HCT116 (cell line): ENCODE results near the gene PNPLA2. TPM values are rescaled to one million over a fixed set of nuclear protein-coding genes. Genes with fewer than 3 reads are reported as not detected.

Experiments used
- ATAC-seq: fragments of 200-7000 bp; cut with Tn5 transposase; 2 replicates; pipeline ENCODE4 v1.9.1; 2020; ENCODE audit warnings: mild to moderate bottlenecking, moderate library complexity
- BruUV-seq: library from RNA; stranded (reverse); fragments of 400-500 nt; replicated peaks from 2 replicates; lab custom pipeline; 2021; lab: Mats Ljungman, UMichigan
- CTCF ChIA-PET: fragments of 300-600 bp; sonication (Branson Sonifier 250); formaldehyde crosslinking; loops from one replicate; lab custom pipeline; 2021; ENCODE audit warnings: antibody characterized with exemption; lab: Charles Lee
- POLR2A ChIA-PET: fragments of 300-600, 350-600 bp; sonication (Branson Sonifier 250); formaldehyde crosslinking; loops from one replicate; lab custom pipeline; 2021; ENCODE audit warnings: antibody characterized with exemption; lab: Charles Lee
- RAD21 ChIA-PET, 2 experiments: fragments of 300-600 bp; sonication (Branson Sonifier 250); formaldehyde crosslinking; loops; one replicate each; lab custom pipeline; 2023; ENCODE audit warnings: low total read pairs in 2 of 2; ENCODE audit not compliant: uncharacterized antibody in 2 of 2, unreplicated experiment in 2 of 2, low non-redundant PET in 1 of 2; lab: Charles Lee
- DNase-seq: peaks from one replicate; pipeline ENCODE4 v3.0.0-alpha.2; 2010; ENCODE audit warnings: low read depth, low spot score
- H2AFZ ChIP-seq: fragments of 200-600 bp; shearing (Covaris generic), sonication (generic); 2 replicates; pipeline ENCODE4 v1.6.1; 2017; ENCODE audit warnings: low read depth, mixed run types, mixed read lengths, antibody characterized with exemption, low read length; ENCODE audit not compliant: poor library complexity, severe bottlenecking
- H3K27ac ChIP-seq: 2 replicates; pipeline ENCODE4 v1.5.1; 2012; ENCODE audit warnings: low read depth, low read length
- H3K27me3 ChIP-seq: fragments of 200-600 bp; sonication (generic); 2 replicates; pipeline ENCODE4 v1.6.1; 2016; ENCODE audit warnings: mixed run types, low read length, mixed read lengths; ENCODE audit not compliant: insufficient read depth
- H3K36me3 ChIP-seq, 2 experiments: fragments of 200-500 bp in 1 of 2; fragments of 200-600 bp in 1 of 2; sonication (Bioruptor generic) in 1 of 2; sonication (generic) in 1 of 2; 2 replicates each; pipeline versions ENCODE4 v1.5.1 to v1.6.1; 2014 to 2016; ENCODE audit warnings: low read length in 2 of 2, inconsistent platforms in 1 of 2, mixed read lengths in 1 of 2, mixed run types in 1 of 2; ENCODE audit not compliant: insufficient read depth in 2 of 2, control insufficient read depth in 1 of 2
- H3K4me1 ChIP-seq, 2 experiments: fragments of 200-600 bp in 1 of 2; sonication (generic) in 1 of 2; 2 replicates each; pipeline versions ENCODE4 v1.5.1 to v1.6.1; 2012 to 2017; ENCODE audit warnings: low read length in 2 of 2, inconsistent platforms in 1 of 2, mild to moderate bottlenecking in 1 of 2, mixed read lengths in 1 of 2, mixed run types in 1 of 2, moderate library complexity in 1 of 2; ENCODE audit not compliant: insufficient read depth in 2 of 2, control insufficient read depth in 1 of 2
- H3K4me2 ChIP-seq: fragments of 200-600 bp; sonication (generic); 2 replicates; pipeline ENCODE4 v1.6.1; 2017; ENCODE audit warnings: mixed run types, low read length, mixed read lengths
- H3K4me3 ChIP-seq, 2 experiments: fragments of 200-600 bp in 1 of 2; sonication (generic) in 1 of 2; replicated peaks in 1 of 2; 2 replicates each; pipeline ENCODE4 v1.5.1; 2011 to 2016; ENCODE audit warnings: low read length in 2 of 2, control low read depth in 1 of 2, low read depth in 1 of 2, mild to moderate bottlenecking in 1 of 2, mixed read lengths in 1 of 2, mixed run types in 1 of 2
- H3K79me2 ChIP-seq: fragments of 200-600 bp; sonication (generic); 2 replicates; pipeline ENCODE4 v1.6.1; 2017; ENCODE audit warnings: mild to moderate bottlenecking, mixed run types, low read length, moderate library complexity, mixed read lengths; ENCODE audit not compliant: insufficient read depth
- H3K9ac ChIP-seq: fragments of 200-600 bp; sonication (generic); 2 replicates; pipeline ENCODE4 v1.6.1; 2016; ENCODE audit warnings: low read length, mixed read lengths
- H3K9me2 ChIP-seq: fragments of 200-600 bp; sonication (generic), shearing (Covaris generic); 2 replicates; pipeline ENCODE4 v1.6.1; 2017; ENCODE audit warnings: mixed run types, mild to moderate bottlenecking, moderate library complexity; ENCODE audit not compliant: insufficient read depth
- H3K9me3 ChIP-seq, 2 experiments: fragments of 200-500 bp in 1 of 2; fragments of 200-600 bp in 1 of 2; sonication (Bioruptor generic) in 1 of 2; sonication (generic) in 1 of 2; 2 replicates each; pipeline ENCODE4 v1.6.1; 2014 to 2017; ENCODE audit warnings: low read length in 2 of 2, mixed read lengths in 2 of 2, inconsistent platforms in 1 of 2, low read depth in 1 of 2, mild to moderate bottlenecking in 1 of 2, mixed run types in 1 of 2, moderate library complexity in 1 of 2; ENCODE audit not compliant: control insufficient read depth in 1 of 2, insufficient read depth in 1 of 2
- H4K20me1 ChIP-seq: fragments of 200-600 bp; sonication (generic), shearing (Covaris generic); 2 replicates; pipeline ENCODE4 v1.6.1; 2017; ENCODE audit warnings: mixed run types, mild to moderate bottlenecking, moderate library complexity; ENCODE audit not compliant: insufficient read depth
- CBX3 ChIP-seq: IDR thresholded peaks from 2 replicates; pipeline ENCODE4 v1.6.1; 2012; ENCODE audit warnings: low read depth
- CEBPB ChIP-seq: IDR thresholded peaks from 2 replicates; pipeline ENCODE4 v1.6.1; 2012; ENCODE audit warnings: low read depth
- CTCF ChIP-seq, 3 experiments: fragments of 200-600 bp in 1 of 3; sonication (generic) in 1 of 3; IDR thresholded peaks in 2 of 3; conservative IDR thresholded peaks in 1 of 3; 2 replicates each; pipeline ENCODE4 v1.5.1; 2012 to 2017; ENCODE audit warnings: low read depth in 2 of 3, low read length in 2 of 3, antibody characterized with exemption in 1 of 3, borderline replicate concordance in 1 of 3, control low read depth in 1 of 3, mild to moderate bottlenecking in 1 of 3, mixed read lengths in 1 of 3, mixed run types in 1 of 3, moderate library complexity in 1 of 3; ENCODE audit not compliant: insufficient read depth in 1 of 3
- EGR1 ChIP-seq: IDR thresholded peaks from 2 replicates; pipeline ENCODE4 v1.6.1; 2012; ENCODE audit warnings: low read depth
- ELF1 ChIP-seq: IDR thresholded peaks from 2 replicates; pipeline ENCODE4 v1.6.1; 2012; ENCODE audit warnings: low read depth, borderline replicate concordance
- EZH2 ChIP-seq: fragments of 200-600 bp; sonication (generic); IDR thresholded peaks from 2 replicates; pipeline ENCODE4 v1.6.1; 2017; ENCODE audit warnings: antibody characterized with exemption, mixed run types
- FOSL1 ChIP-seq: IDR thresholded peaks from 2 replicates; pipeline ENCODE4 v1.6.1; 2012; ENCODE audit warnings: low read depth
- JUND ChIP-seq: IDR thresholded peaks from 2 replicates; pipeline ENCODE4 v1.6.1; 2012
- MAX ChIP-seq: IDR thresholded peaks from 2 replicates; pipeline ENCODE4 v1.6.1; 2012
- POLR2AphosphoS5 ChIP-seq: IDR thresholded peaks from 2 replicates; pipeline ENCODE4 v1.6.1; 2011; ENCODE audit warnings: mild to moderate bottlenecking, low read depth, low read length, moderate library complexity
- RAD21 ChIP-seq: IDR thresholded peaks from 2 replicates; pipeline ENCODE4 v1.6.1; 2012; ENCODE audit warnings: low read depth, mild to moderate bottlenecking
- SIN3A ChIP-seq: IDR thresholded peaks from 2 replicates; pipeline ENCODE4 v1.6.1; 2012; ENCODE audit warnings: low read depth
- SRF ChIP-seq: IDR thresholded peaks from 2 replicates; pipeline ENCODE4 v1.6.1; 2012; ENCODE audit warnings: low read depth
- ZFX ChIP-seq: fragments of 450-650 bp; IDR thresholded peaks from 2 replicates; pipeline ENCODE4 v1.6.1; 2017
- ZNF274 ChIP-seq: fragments of 200-500 bp; sonication (Bioruptor generic); IDR thresholded peaks from 2 replicates; pipeline ENCODE4 v1.6.1; 2014; ENCODE audit warnings: mild to moderate bottlenecking, low read depth, low read length, inconsistent platforms
- intact Hi-C: fragments of 100-400 bp; cut with micrococcal nuclease; formaldehyde crosslinking; loops from 2 replicates; pipeline ENCODE4 v1.10.0; 2022
- total RNA-seq: library from RNA; stranded (reverse); gene quantifications from one replicate; pipeline ENCODE4 v1.2.1, GENCODE V29; 2021; ENCODE audit not compliant: unreplicated experiment

The PNPLA2 gene
- total RNA-seq, 1 experiment from 2014 or later, result 124 TPM

- BruUV-seq, result no TSS peak
- Histone ChIP-seq H3K9me3 (no peaks in the 10 kb centered on the region), H2AFZ (no peak overlapping the region), H3K4me1 (peaks cover 7 to 23% of the 10 kb centered on the region in 2 experiments), H4K20me1 (no peaks in the 10 kb centered on the region), H3K79me2 (no peaks in the 10 kb centered on the region), H3K27me3 (no peaks in the 10 kb centered on the region), H3K4me3 (no peak overlapping the region), H3K27ac (no peak overlapping the region), H3K9me2 (no peaks in the 10 kb centered on the region), H3K36me3 (no peaks in the 10 kb centered on the region), H3K4me2 (no peak overlapping the region), H3K9ac (no peak overlapping the region)
- POLR2A ChIA-PET, result no interaction called here
- ATAC-seq (no peak), DNase-seq (no peak)
- TF ChIP-seq FOSL1, result no peak
- no peak for TF ChIP-seq POLR2AphosphoS5
- TF ChIP-seq EZH2, result no peak
- no peak for TF ChIP-seq CEBPB
- TF ChIP-seq EGR1, result no peak
- no peak for TF ChIP-seq SRF
- TF ChIP-seq ZFX, result no peak
- TF ChIP-seq SIN3A, result no peak
- TF ChIP-seq RAD21, result no peak
- no peak for TF ChIP-seq JUND
- no peak for TF ChIP-seq CBX3
- TF ChIP-seq ELF1, result no peak
- TF ChIP-seq MAX, result no peak
- TF ChIP-seq CTCF (IDR thresholded peaks at IDR 0.05 in 2 of 3, conservative IDR thresholded peaks at IDR 0.05 in 1 of 3; ENCODE audit: borderline replicate concordance in 1 of 3, insufficient read depth in 1 of 3, low read depth in 2 of 3, low read length in 2 of 3), result no peak
- no peak for TF ChIP-seq ZNF274
- intact Hi-C loops, result no loop called here
- RAD21 ChIA-PET, result interaction anchor here in 1 of 2 experiments (0.8 kb wide), 1 partner anchor 258 kb away, joined by 3 read pairs; no protein-coding TSS in a partner anchor
- CTCF ChIA-PET, result interaction anchor here (1.3 kb wide), 1 partner anchor 10 kb away, joined by 4 read pairs; no protein-coding TSS in a partner anchor
Observed at GRCh38 chr11:858762-859339, 40.1 kb downstream of the PNPLA2 start.
